Measurements from ENCODE around the gene DPH3. TPM values are rescaled to one million over a fixed set of nuclear protein-coding genes. Genes with fewer than 3 reads are reported as not detected.

Gene DPH3
- total and polyA plus RNA-seq, 2 experiments from 2014 or later, result 7.9 to 30.0 TPM

GRCh38 chr3:16249886-16250285 is 14.9 kb downstream of the DPH3 start:
- TF ChIP-seq CTCF (IDR thresholded peaks at IDR 0.05; ENCODE audit: low read depth, low read length), result no peak
- H3K27me3 ChIP-seq, result no peaks in the 10 kb centered on the region
- H3K9me3 ChIP-seq (ENCODE audit: low read depth), result no peaks in the 10 kb centered on the region
- no peaks in the 10 kb centered on the region for H3K36me3 ChIP-seq
- no peak overlapping the region for H3K4me3 ChIP-seq
- H3K4me1 ChIP-seq (ENCODE audit: low read depth), result no peaks in the 10 kb centered on the region
- DNase-seq (ENCODE audit: low read depth in 1 of 2, low spot score in 1 of 2), result no peak
- no peak overlapping the region for H3K27ac ChIP-seq

GRCh38 chr3:16249336-16249735 is 15.4 kb downstream of the DPH3 start:
- Histone ChIP-seq H3K9me3 (ENCODE audit: low read depth) (no peaks in the 10 kb centered on the region), H3K36me3 (no peaks in the 10 kb centered on the region), H3K4me1 (ENCODE audit: low read depth) (peaks cover 5% of the 10 kb centered on the region), H3K27me3 (no peaks in the 10 kb centered on the region), H3K27ac (no peak overlapping the region), H3K4me3 (no peak overlapping the region)
- TF ChIP-seq CTCF (IDR thresholded peaks at IDR 0.05; ENCODE audit: low read depth, low read length), result peak; percentile 51
- DNase-seq (ENCODE audit: low read depth in 1 of 2, low spot score in 1 of 2), result peak; percentile 36 to 47

GRCh38 chr3:16248556-16248955 is 16.2 kb downstream of the DPH3 start:
- no peak for DNase-seq (ENCODE audit: low read depth in 1 of 2, low spot score in 1 of 2)
- Histone ChIP-seq H3K36me3 (no peaks in the 10 kb centered on the region), H3K27me3 (no peaks in the 10 kb centered on the region), H3K9me3 (ENCODE audit: low read depth) (no peaks in the 10 kb centered on the region), H3K27ac (no peak overlapping the region), H3K4me3 (no peak overlapping the region), H3K4me1 (ENCODE audit: low read depth) (peaks cover 12% of the 10 kb centered on the region)
- no peak for TF ChIP-seq CTCF (IDR thresholded peaks at IDR 0.05; ENCODE audit: low read depth, low read length)

GRCh38 chr3:16247282-16248061 is 17.3 kb downstream of the DPH3 start:
- H3K9me3 ChIP-seq (ENCODE audit: low read depth), result no peaks in the 10 kb centered on the region
- peak; percentile 91 for DNase-seq (ENCODE audit: low read depth in 1 of 2, low spot score in 1 of 2)
- H3K4me3 ChIP-seq, result no peak overlapping the region
- H3K4me1 ChIP-seq (ENCODE audit: low read depth), result peaks cover 13% of the 10 kb centered on the region
- H3K36me3 ChIP-seq, result no peaks in the 10 kb centered on the region
- H3K27me3 ChIP-seq, result no peaks in the 10 kb centered on the region
- no peak overlapping the region for H3K27ac ChIP-seq
- TF ChIP-seq CTCF (IDR thresholded peaks at IDR 0.05; ENCODE audit: low read depth, low read length), result peak; percentile 86

- Histone ChIP-seq H3K27me3 (no peaks in the 10 kb centered on the region), H3K9me3 (ENCODE audit: low read depth) (no peaks in the 10 kb centered on the region), H3K27ac (no peak overlapping the region), H3K4me3 (no peak overlapping the region), H3K4me1 (ENCODE audit: low read depth) (peaks cover 13% of the 10 kb centered on the region), H3K36me3 (no peaks in the 10 kb centered on the region)
- no peak for TF ChIP-seq CTCF (IDR thresholded peaks at IDR 0.05; ENCODE audit: low read depth, low read length)
- DNase-seq (ENCODE audit: low read depth in 1 of 2, low spot score in 1 of 2), result no peak
Observed at GRCh38 chr3:16245609-16246008, 19.1 kb downstream of the DPH3 start.

All from cardiac muscle cell (in vitro differentiated cells and primary cell).